GM19043 (cell line): Measurements from ENCODE around the gene CP.

Experiments
- ATAC-seq: cut with Tn5 transposase; IDR thresholded peaks from one replicate; pipeline ENCODE4 v1.9.1; 2021; ENCODE audit warnings: low read depth; ENCODE audit not compliant: unreplicated experiment

The CP gene

DNA sequence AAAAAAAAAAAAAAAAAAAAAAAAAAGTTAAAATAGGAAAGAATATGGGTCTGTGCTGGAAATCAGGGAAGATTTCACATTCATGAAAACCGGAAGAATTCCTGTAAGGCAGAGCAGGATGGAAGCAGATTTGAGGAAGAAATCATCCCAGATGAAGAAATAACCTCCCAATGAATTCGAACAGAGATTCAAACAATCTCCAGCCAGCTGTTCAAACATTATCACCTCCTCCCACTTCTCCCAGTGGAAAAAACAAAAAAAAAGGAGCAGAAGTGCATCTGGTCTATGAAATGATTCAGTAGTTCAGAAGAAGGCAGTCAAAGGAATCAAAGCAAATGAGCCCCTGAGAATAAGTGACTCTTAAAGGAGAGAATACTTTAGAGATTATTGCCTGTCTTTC is 33.1 kb downstream of the CP start:
- no peak for ATAC-seq

DNA sequence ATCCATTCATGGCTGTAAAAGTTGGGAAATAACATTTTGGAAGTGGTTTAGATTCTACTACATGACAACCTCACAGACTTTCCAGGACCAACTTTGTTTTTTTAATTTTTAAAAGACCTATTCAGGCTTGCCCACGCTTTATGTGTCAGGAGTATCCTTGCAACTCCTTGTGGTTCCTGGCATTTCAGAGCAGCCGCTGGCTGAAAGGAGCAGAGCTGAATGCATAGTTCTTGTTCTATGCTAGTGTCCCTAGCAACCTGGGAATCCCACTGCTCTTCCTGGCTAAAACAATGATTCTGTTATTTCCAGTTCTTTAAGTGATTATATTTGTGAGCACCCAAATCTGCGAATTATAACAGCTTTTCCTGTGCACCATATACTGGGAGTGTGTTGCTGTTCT is 34.9 kb downstream of the CP start:
- ATAC-seq: no peak

- ATAC-seq: no peak
Measured at GRCh38 chr3:149186219-149186618, 35.4 kb downstream of the CP start.

- no peak for ATAC-seq
Measured at GRCh38 chr3:149181182-149181581, 40.4 kb downstream of the CP start.

DNA sequence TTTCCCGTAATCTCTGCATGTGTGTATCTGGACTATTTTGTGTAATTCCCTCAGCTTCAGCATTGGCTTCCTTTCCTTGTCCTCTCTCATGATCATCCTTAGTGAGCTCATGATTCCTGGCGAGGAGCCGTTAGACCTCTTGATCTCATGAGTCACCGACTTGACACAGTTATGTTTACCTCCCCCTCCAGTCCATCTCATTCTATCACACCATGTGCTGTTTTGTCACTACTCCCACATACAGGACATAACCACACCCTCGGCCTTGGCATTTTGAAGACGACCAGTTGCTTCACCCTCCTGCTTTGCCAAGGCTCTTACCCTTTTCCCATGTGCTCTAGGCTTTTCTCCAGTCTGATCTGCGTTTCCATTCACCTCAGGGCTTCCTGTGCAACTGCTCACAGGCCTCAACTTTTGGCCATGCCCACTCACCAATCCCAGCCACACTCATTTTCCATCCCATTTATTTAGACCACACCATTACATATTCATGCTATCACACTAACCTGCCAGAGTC is 41.5 kb downstream of the CP start:
- no peak for ATAC-seq

DNA sequence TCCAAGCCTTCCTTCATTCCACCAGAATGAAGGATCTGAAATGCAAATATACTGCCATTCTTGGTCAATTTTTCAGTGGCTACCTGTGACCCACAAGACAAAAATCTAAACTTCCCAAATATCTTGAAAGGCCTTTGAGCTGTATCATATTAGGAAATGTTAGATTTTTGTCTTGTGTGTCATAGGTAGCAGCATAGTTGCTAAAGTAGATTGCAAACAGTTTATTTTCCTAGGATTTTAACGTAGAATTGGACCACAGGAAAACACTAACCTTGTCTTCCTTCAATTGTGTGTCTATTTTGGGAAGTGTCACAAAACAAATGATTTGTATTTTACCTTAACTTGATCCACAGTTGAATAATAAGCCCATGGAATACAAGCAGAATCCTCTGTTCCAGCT is 42.4 kb downstream of the CP start:
- no peak for ATAC-seq

DNA sequence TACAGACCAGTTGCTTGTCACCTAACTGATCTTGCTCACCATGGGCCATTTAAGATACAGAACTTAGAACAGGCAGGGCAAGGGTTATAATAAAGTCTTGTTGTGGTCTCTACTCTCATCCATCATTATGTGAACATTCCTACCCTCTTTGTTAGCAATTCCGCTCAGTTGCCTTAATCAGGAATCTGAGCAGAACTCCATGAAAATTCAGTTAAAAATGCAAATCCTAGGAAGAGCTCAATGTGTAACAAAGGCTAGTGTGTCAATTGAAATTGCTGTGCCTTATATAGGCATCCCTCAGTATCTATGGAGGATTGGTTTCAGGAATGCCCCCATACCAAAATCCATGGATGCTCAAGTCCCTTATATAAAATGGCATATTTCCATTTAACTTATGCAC is 44.5 kb downstream of the CP start:
- no peak for ATAC-seq

DNA sequence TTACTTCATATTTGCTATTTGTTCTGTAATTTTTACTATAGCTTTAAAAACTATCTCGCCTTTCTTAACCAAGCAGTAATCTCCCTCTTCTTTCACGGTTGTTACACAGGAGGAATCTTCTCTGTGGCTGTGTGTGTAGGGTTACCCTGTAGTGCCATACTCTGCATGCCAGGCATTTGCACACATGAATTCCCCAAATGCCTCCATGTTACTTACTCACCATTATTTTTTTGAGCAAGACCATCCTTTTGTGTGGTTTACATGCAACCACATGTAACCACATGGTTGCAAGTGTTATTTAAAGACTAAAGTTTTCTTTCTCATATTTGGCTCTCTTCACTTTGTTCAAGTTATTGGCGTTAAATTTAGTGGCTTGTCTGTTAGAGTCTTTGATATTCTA is 46.7 kb downstream of the CP start:
- peak; percentile 86 for ATAC-seq

- no peak for ATAC-seq
Measured at GRCh38 chr3:149170672-149171071, 51.0 kb downstream of the CP start.

DNA sequence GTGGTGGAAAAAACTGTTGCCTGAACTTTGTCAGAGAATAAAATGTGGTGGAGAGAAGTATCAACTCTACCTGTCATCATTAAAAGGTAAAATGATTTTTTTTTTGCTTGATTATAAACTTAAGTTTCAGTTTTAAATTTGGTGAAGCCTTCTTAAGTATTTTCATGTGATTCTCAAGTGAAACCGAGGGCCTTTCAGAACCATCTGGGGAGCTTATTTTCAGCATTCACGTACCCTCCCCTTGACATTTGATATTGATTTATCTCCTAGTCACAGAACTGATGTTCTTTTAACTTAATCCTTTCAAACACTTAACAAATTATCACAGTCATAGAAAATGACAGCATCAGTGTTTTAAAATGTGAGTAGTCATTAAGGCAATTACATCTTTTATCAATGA is 53.7 kb downstream of the CP start:
- ATAC-seq: no peak

- ATAC-seq: no peak
Measured at GRCh38 chr3:149163066-149163465, 58.6 kb downstream of the CP start.

DNA sequence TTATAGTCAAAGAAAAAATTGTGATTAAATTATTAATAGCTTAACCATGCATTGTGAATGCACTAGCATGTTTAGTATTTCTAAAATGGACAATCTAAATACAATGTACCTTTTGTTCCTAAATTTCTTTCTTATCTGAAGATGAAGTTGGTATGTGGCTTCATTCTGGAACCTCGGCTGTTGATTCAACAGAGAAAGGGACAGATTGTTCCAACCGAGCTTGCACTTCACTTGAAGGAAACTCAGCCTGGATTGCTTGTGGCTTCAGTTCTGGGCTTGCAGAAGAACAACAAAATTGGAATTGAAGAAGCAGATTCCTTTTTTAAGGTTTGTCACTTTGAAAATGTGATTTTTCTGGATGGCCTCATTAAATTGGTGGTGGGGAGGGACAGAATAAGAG is 59.6 kb downstream of the CP start:
- ATAC-seq: no peak

DNA sequence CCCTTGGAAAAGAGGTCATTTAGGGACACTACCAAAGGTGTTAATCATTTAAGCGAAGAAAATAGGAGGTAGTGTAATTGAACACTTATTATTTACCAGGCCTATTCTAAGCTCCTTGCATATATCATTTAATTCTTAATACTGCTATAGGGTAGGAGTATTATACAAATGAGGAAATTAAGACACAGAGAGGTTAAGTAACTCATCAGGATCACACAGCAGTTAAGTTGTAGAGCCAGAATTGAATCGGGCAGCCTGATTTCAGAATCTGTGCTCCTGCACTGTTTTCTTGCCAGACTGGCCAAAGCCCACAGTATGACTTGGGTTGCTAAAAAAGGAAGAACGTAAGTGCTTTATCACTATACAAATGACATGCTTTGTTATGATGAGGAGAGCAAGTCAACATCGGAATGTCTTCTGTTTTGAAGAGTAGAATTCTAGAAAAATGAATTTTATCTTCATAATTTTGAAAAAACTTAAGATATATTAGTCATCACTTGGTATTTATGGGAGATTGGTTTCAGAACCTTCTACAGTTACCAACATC is 60.8 kb downstream of the CP start:
- no peak for ATAC-seq

DNA sequence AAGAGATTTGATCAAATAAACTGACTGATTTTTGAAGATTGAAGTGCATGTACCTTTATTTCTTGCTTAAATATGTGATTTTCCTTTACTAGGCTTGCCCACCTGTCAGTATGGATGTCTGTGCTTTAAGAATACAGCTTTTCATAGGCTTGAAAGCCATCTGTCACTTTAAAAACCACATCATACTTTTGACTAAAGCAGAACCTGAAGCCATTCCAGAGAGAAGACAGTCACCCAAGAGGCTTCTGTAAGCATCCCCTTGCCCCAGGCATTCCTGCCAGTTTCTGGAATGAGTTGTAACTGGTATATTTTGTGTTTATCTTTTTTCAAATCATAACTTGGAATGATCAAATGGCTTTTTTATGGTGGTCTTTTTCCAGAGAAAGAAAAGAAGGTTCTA is 68.2 kb downstream of the CP start:
- no peak for ATAC-seq

GRCh38 chr3:149152420-149152819 is 69.2 kb downstream of the CP start:
- ATAC-seq: peak; percentile 93

GRCh38 chr3:149151843-149152242 is 69.8 kb downstream of the CP start:
- peak; percentile 36 for ATAC-seq

DNA sequence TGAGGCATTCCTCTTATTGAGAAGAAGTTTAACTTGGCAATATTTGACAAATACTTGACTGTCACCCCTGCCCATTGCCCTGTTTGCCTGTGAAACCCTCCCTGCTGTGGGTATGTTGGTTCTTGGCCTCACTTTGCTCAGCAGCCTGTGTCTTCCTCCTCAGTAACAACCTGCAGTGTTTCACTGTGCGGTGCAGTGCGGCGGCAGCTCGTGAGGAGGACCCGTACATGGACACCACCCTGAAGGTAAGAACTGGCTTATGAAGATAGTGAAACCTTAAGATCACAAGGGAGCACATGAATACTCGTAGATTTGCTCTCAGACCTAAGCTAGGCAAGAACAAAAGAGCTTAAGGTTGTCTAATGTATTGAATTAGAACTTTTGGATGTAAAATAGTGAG is 71.2 kb downstream of the CP start:
- ATAC-seq: no peak

- peak; percentile 65 for ATAC-seq
Measured at GRCh38 chr3:149145974-149146373, 75.7 kb downstream of the CP start.

DNA sequence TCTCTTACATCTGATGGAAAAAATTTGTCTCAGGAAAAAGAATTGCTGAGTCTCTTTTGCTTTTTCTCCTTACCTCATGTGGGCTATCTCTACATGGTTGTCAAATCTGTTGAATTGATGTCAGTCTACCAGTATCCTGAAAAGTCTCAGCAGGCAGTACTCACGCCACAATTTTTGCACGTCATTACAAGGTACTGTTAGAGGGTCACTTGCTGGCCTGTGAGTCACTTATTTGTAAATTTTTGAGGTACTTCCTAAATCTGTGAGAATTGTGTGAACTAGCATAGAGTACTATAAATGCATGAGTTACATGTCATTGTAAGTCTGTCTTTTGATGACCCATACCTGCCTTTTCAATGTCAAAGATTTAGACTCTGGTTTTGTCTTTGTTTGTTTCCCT is 76.3 kb downstream of the CP start:
- ATAC-seq: no peak

- no peak for ATAC-seq
Measured at GRCh38 chr3:149142682-149143081, 78.9 kb downstream of the CP start.

GRCh38 chr3:149134575-149134974 is 87.1 kb downstream of the CP start:
- no peak for ATAC-seq

- ATAC-seq: no peak
Measured at GRCh38 chr3:149131589-149131988, 90.0 kb downstream of the CP start.
